OCI-M2 (cell line): ENCODE results near the gene KCNJ16.

ENCODE experiments used
- DNase-seq: peaks from one replicate; lab custom pipeline; 2025; ENCODE audit not compliant: unreplicated experiment; lab: John Stamatoyannopoulos, UW

The KCNJ16 gene

DNA sequence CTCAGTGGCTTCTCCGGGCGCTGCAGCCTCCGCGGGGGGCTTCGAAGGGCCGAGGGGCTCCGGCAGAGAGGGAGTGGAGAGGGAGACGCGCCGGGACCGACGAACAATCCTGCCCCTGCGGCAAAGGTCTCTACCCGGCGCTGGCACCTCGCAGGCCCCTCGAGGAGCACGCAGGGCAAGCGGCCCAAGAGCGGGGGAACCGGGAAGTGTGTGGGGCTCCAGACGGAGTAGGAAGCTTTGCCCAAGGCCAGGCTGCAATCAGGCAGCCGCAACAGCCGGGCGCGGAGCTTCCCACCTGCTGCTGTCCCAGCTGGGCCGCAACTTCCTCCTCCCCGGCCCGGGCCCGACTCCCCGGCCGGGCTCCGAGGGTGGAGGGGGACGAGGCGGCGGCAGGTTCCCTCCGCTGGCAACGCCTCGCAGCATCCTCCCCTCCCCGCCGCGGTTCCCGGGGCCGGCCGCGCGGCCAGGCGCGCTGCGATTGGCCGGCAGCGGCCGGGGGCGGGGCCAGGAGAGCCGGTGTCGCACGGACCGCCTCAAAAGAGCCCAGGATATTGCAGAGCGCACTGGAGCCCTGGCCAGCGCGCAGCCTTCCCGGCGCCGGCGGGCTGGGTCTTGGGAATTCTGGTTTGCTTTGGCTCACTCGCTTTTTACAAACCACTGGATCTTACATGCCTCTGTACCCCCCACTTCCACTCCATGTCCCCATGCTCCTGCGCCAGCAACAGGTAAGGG is 94.1 kb downstream of the KCNJ16 start, which contains the start of gene KCNJ2:
Gene KCNJ2, plus strand, starts transcription at position 556 of the 732 bp plus-strand sequence. CDS start 5,508 bp downstream, outside the sequence.
- no peak for DNase-seq

DNA sequence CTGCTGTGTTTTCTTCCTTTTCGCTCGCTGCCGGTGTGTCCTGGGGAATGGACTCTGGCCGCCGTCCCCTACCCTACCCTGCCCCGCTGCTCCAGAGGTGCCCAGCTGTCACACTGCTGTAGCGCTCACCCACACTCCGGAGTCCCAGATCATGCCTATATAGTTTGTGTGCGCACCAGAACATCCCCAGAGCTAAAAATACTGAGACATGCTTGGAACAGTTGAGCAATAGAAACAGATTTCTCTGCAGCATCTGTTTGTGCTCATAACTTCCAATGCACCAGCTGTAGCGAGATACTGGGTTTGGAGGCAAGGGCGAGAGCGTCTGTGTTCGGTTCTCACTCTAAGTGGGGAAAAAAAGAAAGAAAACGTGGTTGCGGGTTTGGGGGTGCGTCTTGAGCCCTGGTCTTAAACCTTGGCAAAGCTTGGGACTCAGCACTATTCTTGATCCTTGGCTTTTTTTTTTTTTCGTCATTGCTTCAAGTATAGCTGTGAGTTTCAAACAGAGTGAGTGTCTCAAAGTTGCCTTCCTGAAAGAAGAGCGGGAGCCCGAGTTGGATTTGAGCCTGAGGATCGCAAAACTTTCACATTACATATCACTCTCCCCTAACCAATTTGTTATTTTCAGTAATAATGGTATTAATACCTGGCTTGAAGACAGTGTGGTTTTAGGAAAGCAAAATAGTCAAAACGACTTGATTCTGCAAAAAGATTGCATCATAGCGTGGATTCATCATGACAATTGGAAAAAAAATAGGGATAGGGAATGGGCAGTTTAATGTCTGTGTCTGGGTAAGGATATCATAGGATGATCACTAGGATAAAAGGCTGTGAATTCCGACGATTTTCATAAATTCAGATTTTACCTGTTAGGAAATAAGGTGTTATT is 94.9 kb downstream of the KCNJ16 start:
- DNase-seq: no peak

DNA sequence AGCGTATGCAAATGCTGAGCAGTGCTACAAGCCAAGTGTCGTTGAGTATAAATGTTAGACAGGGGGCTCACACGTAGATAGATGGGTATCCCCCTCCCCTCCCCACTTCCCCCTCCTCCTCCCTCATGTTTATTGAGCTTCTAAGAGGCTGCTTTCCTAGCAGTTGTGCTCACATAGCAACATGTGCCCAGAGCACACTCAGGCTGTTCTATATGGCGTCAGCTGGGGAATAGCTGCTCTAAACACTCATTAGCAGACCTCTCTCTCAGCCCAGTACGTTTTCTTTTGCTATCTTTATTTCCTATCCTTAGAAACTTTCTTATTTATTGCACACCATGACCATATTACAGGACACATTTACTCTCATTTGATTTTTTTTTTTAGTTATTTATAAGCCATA is 96.1 kb downstream of the KCNJ16 start:
- DNase-seq: no peak

DNA sequence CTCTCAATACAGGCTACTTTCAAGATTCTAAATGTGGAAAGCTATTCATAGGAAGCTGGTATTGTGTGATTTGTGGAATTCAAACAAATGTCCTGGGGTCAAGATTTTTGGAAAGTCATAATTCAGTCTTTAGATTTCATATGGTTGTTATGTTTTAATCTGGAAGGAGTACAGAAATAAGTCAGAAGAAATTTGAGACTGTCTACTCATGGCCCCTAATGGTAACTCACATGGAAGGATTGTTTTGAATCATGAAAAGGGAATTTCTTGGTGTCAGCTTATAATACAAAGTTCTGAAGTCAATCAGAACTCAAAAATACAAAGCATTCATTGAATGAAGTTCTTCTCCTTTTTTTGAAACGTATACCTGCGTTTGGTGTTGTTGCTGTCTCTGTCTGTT is 97.4 kb downstream of the KCNJ16 start:
- DNase-seq: no peak

DNA sequence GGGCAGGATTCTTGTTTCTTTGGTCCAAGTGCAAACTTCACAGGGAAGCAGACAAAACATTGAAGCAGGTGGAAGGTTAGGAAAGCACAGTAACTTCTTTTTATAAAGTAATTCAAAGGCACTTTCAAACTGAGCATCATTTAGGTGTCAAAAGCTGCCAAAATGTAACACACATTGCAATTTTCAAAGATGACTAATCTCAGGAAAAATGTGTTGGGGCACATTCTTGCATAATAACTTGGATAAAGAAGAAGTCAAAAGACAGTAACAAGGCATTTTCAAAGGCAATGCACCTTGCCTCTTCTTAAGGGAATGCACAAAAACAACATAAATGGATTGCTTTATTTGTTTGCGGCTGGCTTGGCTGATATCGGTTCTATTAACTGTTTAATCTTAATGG is 97.9 kb downstream of the KCNJ16 start:
- no peak for DNase-seq

DNA sequence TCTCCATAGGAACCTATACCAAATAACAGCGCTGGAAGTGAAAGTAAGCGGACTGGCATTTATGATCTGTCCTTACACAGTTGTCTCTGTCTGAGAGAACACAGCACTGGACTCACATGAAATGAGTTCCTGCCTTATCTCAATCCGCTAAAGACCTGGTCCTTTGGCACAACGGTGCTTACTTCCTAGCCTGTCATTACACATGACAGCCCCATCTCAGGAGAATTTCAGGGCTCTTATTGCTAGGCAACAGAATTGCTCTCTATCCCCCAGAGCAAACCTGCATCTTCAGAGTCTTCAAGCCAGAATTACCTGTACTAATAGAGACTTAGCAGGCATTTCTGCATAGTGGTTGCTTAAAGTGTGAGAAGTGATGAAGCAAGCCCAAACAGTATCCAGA is 98.7 kb downstream of the KCNJ16 start:
- DNase-seq: no peak

DNA sequence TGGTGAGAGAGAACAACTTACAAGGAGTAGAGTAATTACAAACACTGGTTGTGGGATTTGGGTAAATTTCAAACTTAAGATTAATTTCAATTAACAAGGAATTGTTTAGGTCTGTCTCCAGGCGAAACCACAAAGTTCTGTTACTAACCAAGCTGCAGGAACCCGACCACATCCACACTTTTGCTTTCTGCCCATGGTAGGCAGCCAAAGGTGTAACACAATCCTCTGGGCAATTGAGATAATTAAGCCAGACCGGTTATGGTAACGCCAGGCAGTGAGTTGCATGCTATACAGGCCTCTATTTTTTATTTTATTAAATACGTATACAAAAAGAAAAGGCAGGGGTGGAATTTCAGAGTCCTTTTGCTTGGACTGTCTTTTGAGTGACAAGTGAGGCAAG is 106.4 kb downstream of the KCNJ16 start:
- no peak for DNase-seq

DNA sequence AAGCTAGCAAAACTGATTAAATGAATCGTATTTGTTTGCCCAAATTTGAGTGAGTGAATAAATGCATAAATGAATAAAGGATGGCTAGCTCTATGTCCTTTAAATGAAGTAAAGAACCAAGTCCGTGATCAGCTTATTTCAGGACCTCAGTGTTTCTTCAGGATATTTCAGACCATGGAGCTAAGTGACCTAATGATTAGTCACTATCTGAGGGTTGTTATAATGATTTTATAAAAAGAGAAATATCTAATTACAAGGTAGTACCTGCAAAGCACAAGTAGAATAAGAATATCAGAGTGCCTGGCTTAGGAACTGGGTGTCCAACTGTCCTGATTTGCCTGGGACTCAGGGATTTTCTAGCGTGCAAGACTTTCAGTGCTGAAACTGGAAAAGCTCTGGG is 106.8 kb downstream of the KCNJ16 start:
- no peak for DNase-seq

DNA sequence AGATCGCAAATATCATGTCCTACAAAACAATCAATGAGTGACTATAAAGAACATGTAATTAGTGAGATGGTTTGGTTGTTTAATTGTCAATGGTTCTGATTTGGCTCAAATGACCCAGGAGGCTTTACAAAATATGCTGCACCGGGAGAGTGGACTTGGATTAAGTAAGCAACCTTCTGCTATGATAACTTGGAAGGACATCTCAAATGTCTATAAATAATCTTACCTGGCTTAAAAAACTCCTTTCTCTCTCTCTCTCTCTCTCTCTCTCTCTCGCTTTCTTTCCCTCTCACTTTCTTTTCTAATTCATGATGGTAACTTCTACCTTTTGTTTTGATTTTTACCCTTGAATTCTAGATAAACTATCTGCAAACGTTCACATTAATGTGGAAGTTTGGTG is 108.5 kb downstream of the KCNJ16 start:
- DNase-seq: no peak

DNA sequence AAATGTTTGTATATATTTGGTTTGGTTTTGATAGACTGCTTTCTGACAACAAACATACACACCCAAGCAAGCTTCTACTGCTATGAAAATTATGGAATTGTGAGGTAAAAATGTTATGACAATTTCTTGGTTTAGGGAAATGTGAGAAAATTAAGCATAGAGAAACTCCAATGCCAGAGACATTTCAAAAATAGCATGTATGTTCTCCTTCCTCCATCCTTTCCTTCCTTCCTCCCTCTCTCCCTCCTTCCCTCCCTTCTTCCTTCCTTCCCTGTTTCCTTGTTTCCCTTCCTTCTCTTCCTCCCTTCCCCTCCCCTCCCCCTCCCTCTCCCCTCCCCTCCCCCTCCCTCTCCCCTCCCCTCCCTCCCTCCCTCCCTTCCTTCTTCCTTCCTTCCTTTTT is 109.2 kb downstream of the KCNJ16 start:
- DNase-seq: no peak

DNA sequence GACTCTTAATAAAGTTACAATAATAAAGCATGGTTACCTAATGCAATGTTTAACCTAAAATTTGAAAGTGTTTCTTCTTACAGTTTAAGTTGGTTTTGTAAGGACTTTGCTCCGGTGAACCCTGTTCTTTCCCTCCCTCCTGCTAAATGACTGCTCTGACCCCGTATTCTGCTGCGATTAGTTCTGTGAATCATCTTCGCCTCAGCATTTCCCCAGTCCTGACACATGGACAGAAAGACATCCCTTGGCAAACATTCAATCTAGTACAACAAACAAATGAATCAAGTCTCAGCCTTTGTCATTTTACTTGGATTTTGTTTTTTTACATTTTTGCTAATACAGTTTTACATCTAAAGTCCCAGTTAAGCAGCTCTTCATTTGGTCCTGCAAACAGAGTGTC is 109.7 kb downstream of the KCNJ16 start:
- DNase-seq: no peak
